Natural killer cell (primary cell): ENCODE results near the gene CCDC197. TPM values are rescaled to one million over a fixed set of nuclear protein-coding genes. Genes with fewer than 3 reads are reported as not detected.

Experiments used
- ATAC-seq, 3 donors: fragments of 150-1000 bp in 2 of 3; fragments of 200-7000 bp in 1 of 3; cut with Tn5 transposase; 1 replicate in 1 of 3; 2 replicates in 2 of 3; pipeline ENCODE4 v1.10.0; 2021; ENCODE audit warnings: mild to moderate bottlenecking in 2 of 3, moderate library complexity in 2 of 3
- DNase-seq, 2 donors: peaks; one replicate each; pipeline versions ENCODE4 v3.0.0 to v3.0.0-alpha.2; 2013 to 2021; ENCODE audit warnings: mixed read lengths in 1 of 2
- H3K27ac ChIP-seq: one replicate; pipeline ENCODE4 v1.5.1; 2013; ENCODE audit warnings: mild to moderate bottlenecking, low read length
- H3K27me3 ChIP-seq: one replicate; pipeline ENCODE4 v1.6.1; 2013; ENCODE audit warnings: low read length; ENCODE audit not compliant: control insufficient read depth, insufficient read depth
- H3K36me3 ChIP-seq: one replicate; pipeline ENCODE4 v1.6.1; 2013; ENCODE audit warnings: low read length; ENCODE audit not compliant: control insufficient read depth, insufficient read depth
- H3K4me1 ChIP-seq: one replicate; pipeline ENCODE4 v1.6.1; 2013; ENCODE audit warnings: low read length; ENCODE audit not compliant: control insufficient read depth, insufficient read depth
- H3K4me3 ChIP-seq: one replicate; pipeline ENCODE4 v1.5.1; 2013; ENCODE audit warnings: low read length
- H3K9me3 ChIP-seq: one replicate; pipeline ENCODE4 v1.6.1; 2013; ENCODE audit warnings: low read length; ENCODE audit not compliant: control insufficient read depth, insufficient read depth
- H3K27ac Mint-ChIP-seq, 2 donors: one replicate each; pipeline ENCODE4 v1.8.0; 2022; ENCODE audit warnings: mild to moderate bottlenecking in 2 of 2, mixed read lengths in 2 of 2, moderate library complexity in 1 of 2
- H3K27me3 Mint-ChIP-seq, 2 donors: one replicate each; pipeline ENCODE4 v1.8.0; 2022; ENCODE audit warnings: low read depth in 2 of 2, mixed read lengths in 2 of 2
- H3K36me3 Mint-ChIP-seq: one replicate; pipeline ENCODE4 v1.8.0; 2022; ENCODE audit warnings: mixed read lengths
- H3K4me1 Mint-ChIP-seq, 2 donors: one replicate each; pipeline ENCODE4 v1.8.0; 2022; ENCODE audit warnings: mixed read lengths in 2 of 2
- H3K4me3 Mint-ChIP-seq: one replicate; pipeline ENCODE4 v1.8.0; 2022; ENCODE audit warnings: mild to moderate bottlenecking, moderate library complexity, mixed read lengths
- H3K9me3 Mint-ChIP-seq, 2 donors: one replicate each; pipeline ENCODE4 v1.8.0; 2022; ENCODE audit warnings: mixed read lengths in 2 of 2
- CTCF ChIP-seq: fragments of 200-600 bp; IDR thresholded peaks from one replicate; pipeline ENCODE4 v1.8.0; 2022; ENCODE audit warnings: antibody characterized with exemption
- WGBS: methylation state at CpG from one replicate; pipeline ENCODE4 v1.1.7; 2013; ENCODE audit warnings: missing lambda C conversion rate; ENCODE audit not compliant: insufficient coverage; 5-methylcytosine and 5-hydroxymethylcytosine counted together
- intact Hi-C: fragments of 100-400 bp; cut with micrococcal nuclease; formaldehyde crosslinking; loops from one replicate; pipeline ENCODE4 v1.14.2; 2022
- total RNA-seq, 4 donors: library from RNA; stranded (reverse); fragments of 120-200 nt in 1 of 4; gene quantifications; one replicate each; pipeline versions ENCODE4 v1.2.3 to v1.2.4, GENCODE V29; 2013 to 2022

CCDC197 gene
- total RNA-seq, 3 donors from 2014 or later (not counting 1 experiment from before 2014, with no cell fraction given) = not detected

- no peak for TF ChIP-seq CTCF
- Mint-ChIP-seq H3K4me3 (no peak overlapping the region), H3K36me3 (no peaks in the 10 kb centered on the region), H3K9me3 (peaks cover 3 to 6% of the 10 kb centered on the region in 2 donors), H3K27me3 (peaks cover 0 to 2% of the 10 kb centered on the region in 2 donors), H3K27ac (peak overlapping the region; percentile 95 to 97), H3K4me1 (peaks cover 56 to 69% of the 10 kb centered on the region in 2 donors)
- DNase-seq (no peak), ATAC-seq (no peak)
- intact Hi-C loops = loop anchor here (5.0 kb wide), 1 partner anchor 117 kb away; the partner anchor contains the start of genes DDX24 and IFI27L1
- H3K27ac ChIP-seq = no peak overlapping the region
- peaks cover 84% of the 10 kb centered on the region for H3K4me1 ChIP-seq
- no peaks in the 10 kb centered on the region for H3K36me3 ChIP-seq
- no peaks in the 10 kb centered on the region for H3K9me3 ChIP-seq
- 98% methylated on average over 3 of the region's 3 CpGs for WGBS
- no peaks in the 10 kb centered on the region for H3K27me3 ChIP-seq
- H3K4me3 ChIP-seq = no peak overlapping the region
Observed at GRCh38 chr14:93964820-93965286, 32.2 kb upstream of the CCDC197 start.

- 100% methylated on average over 3 of the region's 3 CpGs for WGBS
- Histone ChIP-seq H3K36me3 (no peaks in the 10 kb centered on the region), H3K4me1 (peaks cover 84% of the 10 kb centered on the region), H3K4me3 (no peak overlapping the region), H3K9me3 (no peaks in the 10 kb centered on the region), H3K27me3 (no peaks in the 10 kb centered on the region), H3K27ac (no peak overlapping the region)
- intact Hi-C loops = no loop called here
- no peak for DNase-seq
- no peak for ATAC-seq
- no peaks in the 10 kb centered on the region for H3K36me3 Mint-ChIP-seq
- TF ChIP-seq CTCF = no peak
- peaks cover 0 to 2% of the 10 kb centered on the region in 2 donors for H3K27me3 Mint-ChIP-seq
- peaks cover 3 to 6% of the 10 kb centered on the region in 2 donors for H3K9me3 Mint-ChIP-seq
- no peak overlapping the region for H3K4me3 Mint-ChIP-seq
- H3K27ac Mint-ChIP-seq = peak overlapping the region; percentile 95 to 97
- peaks cover 52 to 66% of the 10 kb centered on the region in 2 donors for H3K4me1 Mint-ChIP-seq
Observed at GRCh38 chr14:93965287-93965821, 31.7 kb upstream of the CCDC197 start.

GRCh38 chr14:93965946-93966474, 31.1 kb upstream of the CCDC197 start:
- no peak for TF ChIP-seq CTCF
- H3K27ac ChIP-seq = no peak overlapping the region
- H3K27me3 ChIP-seq = no peaks in the 10 kb centered on the region
- H3K4me3 ChIP-seq = no peak overlapping the region
- no peak for ATAC-seq
- no peaks in the 10 kb centered on the region for H3K9me3 ChIP-seq
- peaks cover 86% of the 10 kb centered on the region for H3K4me1 ChIP-seq
- intact Hi-C loops = no loop called here
- Mint-ChIP-seq H3K4me1 (peaks cover 54 to 67% of the 10 kb centered on the region in 2 donors), H3K27me3 (peaks cover 0 to 2% of the 10 kb centered on the region in 2 donors), H3K36me3 (no peaks in the 10 kb centered on the region), H3K9me3 (peaks cover 3 to 6% of the 10 kb centered on the region in 2 donors), H3K27ac (peak overlapping the region; percentile 95 to 97), H3K4me3 (no peak overlapping the region)
- WGBS = 96% methylated on average over 3 of the region's 3 CpGs
- no peak for DNase-seq
- no peaks in the 10 kb centered on the region for H3K36me3 ChIP-seq
